Smooth muscle cell (in vitro differentiated cells): ENCODE measurements around the gene CDC16. TPM values are rescaled to one million over a fixed set of nuclear protein-coding genes. Genes with fewer than 3 reads are reported as not detected.

Experiments
- DNase-seq: peaks from one replicate; lab custom pipeline; 2025; ENCODE audit not compliant: unreplicated experiment; lab: John Stamatoyannopoulos, UW
- H2AFZ ChIP-seq: fragments of 200-600 bp; sonication (generic); 2 replicates; pipeline ENCODE4 v1.6.0; 2016; ENCODE audit warnings: antibody characterized with exemption, low read depth, mild to moderate bottlenecking
- H3F3A ChIP-seq: fragments of 200-600 bp; sonication (generic); 2 replicates; pipeline ENCODE4 v1.6.0; 2017; ENCODE audit warnings: antibody characterized with exemption, low read depth
- H3K27ac ChIP-seq: fragments of 200-600 bp; sonication (generic); 2 replicates; pipeline ENCODE4 v1.5.1; 2016; ENCODE audit warnings: low read depth, mild to moderate bottlenecking
- H3K27me3 ChIP-seq: fragments of 200-600 bp; sonication (generic); 2 replicates; pipeline ENCODE4 v1.6.1; 2016; ENCODE audit warnings: low read depth, mild to moderate bottlenecking
- H3K36me3 ChIP-seq: fragments of 200-600 bp; sonication (generic); 2 replicates; pipeline ENCODE4 v1.5.1; 2016; ENCODE audit warnings: low read depth
- H3K4me1 ChIP-seq: fragments of 200-600 bp; sonication (generic); 2 replicates; pipeline ENCODE4 v1.5.1; 2016; ENCODE audit warnings: low read depth
- H3K4me2 ChIP-seq: fragments of 200-600 bp; sonication (generic); 2 replicates; pipeline ENCODE4 v1.6.0; 2016; ENCODE audit warnings: mild to moderate bottlenecking
- H3K4me3 ChIP-seq: fragments of 200-600 bp; sonication (generic); 2 replicates; pipeline ENCODE4 v1.5.1; 2016; ENCODE audit warnings: mild to moderate bottlenecking
- H3K79me2 ChIP-seq: fragments of 200-600 bp; sonication (generic); 2 replicates; pipeline ENCODE4 v1.6.0; 2016; ENCODE audit warnings: low read depth, mild to moderate bottlenecking
- H3K9ac ChIP-seq: fragments of 200-600 bp; sonication (generic); 2 replicates; pipeline ENCODE4 v1.6.0; 2016; ENCODE audit warnings: low read depth
- H3K9me3 ChIP-seq: fragments of 200-600 bp; sonication (generic); replicated peaks from 2 replicates; pipeline ENCODE4 v1.5.1; 2016; ENCODE audit warnings: low read depth
- H4K20me1 ChIP-seq: fragments of 200-600 bp; sonication (generic); 2 replicates; pipeline ENCODE4 v1.6.0; 2016; ENCODE audit warnings: low read depth
- WGBS: methylation state at CpG from one replicate; pipeline ENCODE4 v1.1.7; 2016; ENCODE audit warnings: low lambda C conversion rate; 5-methylcytosine and 5-hydroxymethylcytosine counted together
- polyA plus RNA-seq: library from polyadenylated mRNA; unstranded; fragments of >200 nt; fragmentation: Nextera tagmentation; extraction: Ambion mirVana; gene quantifications from 2 replicates; pipeline ENCODE4 v1.2.1, GENCODE V29; 2016
- total RNA-seq: library from RNA; depleted of rRNA; stranded (reverse); fragments of >200 nt; gene quantifications from 2 replicates; pipeline ENCODE4 v1.2.3, GENCODE V29; 2014
- TF ChIP-seq, protein P1 (sequence below): fragments of 200-600 bp; sonication (generic); IDR thresholded peaks from 2 replicates; pipeline ENCODE4 v1.5.1; 2017; ENCODE audit warnings: borderline replicate concordance, mild to moderate bottlenecking, antibody characterized with exemption; ENCODE audit not compliant: insufficient read depth, poor library complexity, severe bottlenecking

CDC16 gene
- total and polyA plus RNA-seq, 2 experiments from 2014 or later, result 31.5 to 43.8 TPM

DNA sequence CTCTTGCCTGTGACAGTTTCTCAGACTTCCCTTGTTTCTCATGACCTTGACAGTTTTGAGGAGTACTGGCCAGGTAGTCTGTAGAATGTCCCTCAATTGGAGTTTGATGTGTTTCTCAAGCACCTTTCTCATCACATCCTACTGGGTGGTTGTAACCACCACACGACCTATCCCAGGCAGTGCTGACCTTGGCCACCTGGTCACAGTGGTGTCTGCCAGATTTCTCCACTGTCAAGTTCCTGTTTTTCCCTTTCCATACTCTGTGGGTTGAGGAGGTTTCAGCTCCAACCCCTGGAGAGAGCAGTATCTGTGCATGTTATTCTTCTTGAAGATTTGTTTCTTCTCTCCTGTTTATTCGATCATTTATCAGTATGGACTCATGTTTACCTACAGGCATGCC lies 38.3 kb downstream of the CDC16 start:
- H3K9me3 ChIP-seq, result no peaks in the 10 kb centered on the region
- H4K20me1 ChIP-seq, result no peaks in the 10 kb centered on the region
- H3K27me3 ChIP-seq, result no peaks in the 10 kb centered on the region
- H3K36me3 ChIP-seq, result peaks cover 18% of the 10 kb centered on the region
- H3K27ac ChIP-seq, result no peak overlapping the region
- no peaks in the 10 kb centered on the region for H3F3A ChIP-seq
- DNase-seq, result no peak
- H3K9ac ChIP-seq, result no peak overlapping the region
- no peaks in the 10 kb centered on the region for H3K79me2 ChIP-seq
- H2AFZ ChIP-seq, result no peak overlapping the region
- TF ChIP-seq, protein P1, sequence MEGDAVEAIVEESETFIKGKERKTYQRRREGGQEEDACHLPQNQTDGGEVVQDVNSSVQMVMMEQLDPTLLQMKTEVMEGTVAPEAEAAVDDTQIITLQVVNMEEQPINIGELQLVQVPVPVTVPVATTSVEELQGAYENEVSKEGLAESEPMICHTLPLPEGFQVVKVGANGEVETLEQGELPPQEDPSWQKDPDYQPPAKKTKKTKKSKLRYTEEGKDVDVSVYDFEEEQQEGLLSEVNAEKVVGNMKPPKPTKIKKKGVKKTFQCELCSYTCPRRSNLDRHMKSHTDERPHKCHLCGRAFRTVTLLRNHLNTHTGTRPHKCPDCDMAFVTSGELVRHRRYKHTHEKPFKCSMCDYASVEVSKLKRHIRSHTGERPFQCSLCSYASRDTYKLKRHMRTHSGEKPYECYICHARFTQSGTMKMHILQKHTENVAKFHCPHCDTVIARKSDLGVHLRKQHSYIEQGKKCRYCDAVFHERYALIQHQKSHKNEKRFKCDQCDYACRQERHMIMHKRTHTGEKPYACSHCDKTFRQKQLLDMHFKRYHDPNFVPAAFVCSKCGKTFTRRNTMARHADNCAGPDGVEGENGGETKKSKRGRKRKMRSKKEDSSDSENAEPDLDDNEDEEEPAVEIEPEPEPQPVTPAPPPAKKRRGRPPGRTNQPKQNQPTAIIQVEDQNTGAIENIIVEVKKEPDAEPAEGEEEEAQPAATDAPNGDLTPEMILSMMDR, result no peak
- no peaks in the 10 kb centered on the region for H3K4me1 ChIP-seq
- H3K4me3 ChIP-seq, result no peak overlapping the region
- WGBS, result 95% methylated on average over 2 of the region's 2 CpGs
- H3K4me2 ChIP-seq, result no peak overlapping the region

DNA sequence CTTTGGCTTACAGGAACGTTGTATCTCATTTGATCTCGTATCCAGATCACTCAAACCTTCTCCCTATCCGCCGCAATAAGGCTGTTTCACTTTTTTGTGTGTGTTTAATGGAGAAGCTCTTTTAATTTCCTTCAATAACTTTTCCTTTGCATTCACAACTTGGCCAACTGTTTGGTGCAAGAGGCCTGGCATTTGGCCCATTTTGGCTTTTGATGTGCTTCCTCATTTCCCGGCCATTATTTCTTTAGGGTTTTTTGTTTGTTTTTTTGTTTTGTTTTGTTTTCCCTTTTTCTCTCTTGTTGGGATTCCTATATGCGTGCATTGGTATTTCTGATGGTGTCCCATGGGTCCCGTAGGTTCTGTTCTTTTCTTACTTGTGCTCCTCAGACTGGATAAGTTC lies 40.6 kb downstream of the CDC16 start:
- H3K36me3 ChIP-seq, result peaks cover 10% of the 10 kb centered on the region
- 98% methylated on average over 7 of the region's 7 CpGs for WGBS
- DNase-seq, result no peak

DNA sequence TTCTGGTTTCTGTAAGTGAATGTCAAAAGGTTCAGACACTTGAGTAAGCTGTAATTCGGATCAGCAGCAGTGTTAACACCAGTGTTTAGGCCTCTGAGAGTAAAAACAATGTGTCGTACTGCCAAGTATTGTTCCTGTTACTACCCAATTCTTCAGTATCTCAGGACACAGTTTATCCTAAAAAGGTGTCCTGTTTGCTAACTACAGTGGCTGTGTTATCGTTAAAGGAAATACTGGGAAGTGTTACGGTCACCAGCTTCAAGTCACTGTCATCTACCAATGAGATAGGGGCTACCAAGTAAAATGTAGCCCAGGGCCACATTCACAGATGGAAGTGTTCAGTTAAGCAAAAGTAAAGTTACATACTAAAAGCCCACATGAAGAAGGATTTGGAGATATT lies 44.4 kb downstream of the CDC16 start:
- H3K9me3 ChIP-seq, result no peaks in the 10 kb centered on the region
- H2AFZ ChIP-seq, result no peak overlapping the region
- 89% methylated on average over 4 of the region's 4 CpGs for WGBS
- no peak overlapping the region for H3K4me2 ChIP-seq
- peaks cover 18% of the 10 kb centered on the region for H3F3A ChIP-seq
- TF ChIP-seq, protein P1, result no peak
- H3K4me1 ChIP-seq, result peaks cover 20% of the 10 kb centered on the region
- H3K27ac ChIP-seq, result peak overlapping the region; percentile 99
- no peak for DNase-seq
- H3K79me2 ChIP-seq, result peaks cover 20% of the 10 kb centered on the region
- H3K4me3 ChIP-seq, result no peak overlapping the region
- no peaks in the 10 kb centered on the region for H3K36me3 ChIP-seq
- no peaks in the 10 kb centered on the region for H3K27me3 ChIP-seq
- H4K20me1 ChIP-seq, result peaks cover 4% of the 10 kb centered on the region
- no peak overlapping the region for H3K9ac ChIP-seq

More for the DNA sequence above, 40.6 kb downstream of the CDC16 start:
- Histone ChIP-seq H3K9ac (no peak overlapping the region), H2AFZ (no peak overlapping the region), H3K4me1 (peaks cover 7% of the 10 kb centered on the region), H3K4me3 (no peak overlapping the region), H3K79me2 (no peaks in the 10 kb centered on the region), H3K27ac (no peak overlapping the region), H3K27me3 (no peaks in the 10 kb centered on the region), H3K9me3 (no peaks in the 10 kb centered on the region), H4K20me1 (no peaks in the 10 kb centered on the region), H3F3A (peaks cover 14% of the 10 kb centered on the region), H3K4me2 (no peak overlapping the region)
- TF ChIP-seq, protein P1, result no peak

DNA sequence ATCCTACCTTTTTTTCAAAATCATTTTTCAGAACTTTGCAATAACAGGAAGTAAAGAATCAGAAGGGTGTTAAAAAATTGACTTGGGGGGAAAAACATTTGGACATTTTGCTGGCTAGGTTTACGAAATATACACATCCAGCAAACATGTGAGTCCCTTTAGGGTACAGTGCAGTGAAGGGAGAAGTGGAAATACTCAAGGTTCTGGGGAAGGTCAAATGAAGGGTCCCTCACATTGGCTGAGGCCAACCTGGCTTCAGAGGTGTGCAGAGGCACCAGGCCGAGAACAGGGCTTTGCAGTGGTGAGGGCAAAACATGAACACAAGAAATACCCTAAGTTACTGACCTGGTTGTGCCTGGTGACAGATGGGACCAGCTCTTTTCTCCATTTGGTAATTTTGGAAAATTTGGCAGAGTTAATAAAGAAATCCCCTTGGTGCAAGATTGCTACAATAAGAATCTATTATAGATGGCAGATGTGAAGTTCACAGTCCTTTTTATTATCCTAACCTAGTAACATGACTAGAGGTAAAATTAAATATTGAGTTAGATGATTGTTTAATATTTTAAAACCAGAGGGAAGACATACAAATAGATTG lies 45.2 kb downstream of the CDC16 start:
- peaks cover 27% of the 10 kb centered on the region for H3K79me2 ChIP-seq
- H2AFZ ChIP-seq, result no peak overlapping the region
- 95% methylated on average over 2 of the region's 2 CpGs for WGBS
- H3K9me3 ChIP-seq, result no peaks in the 10 kb centered on the region
- peaks cover 20% of the 10 kb centered on the region for H3K4me1 ChIP-seq
- H3K9ac ChIP-seq, result no peak overlapping the region
- peaks cover 18% of the 10 kb centered on the region for H3F3A ChIP-seq
- peaks cover 4% of the 10 kb centered on the region for H4K20me1 ChIP-seq
- H3K27me3 ChIP-seq, result no peaks in the 10 kb centered on the region
- TF ChIP-seq, protein P1, result no peak
- H3K4me3 ChIP-seq, result peak overlapping the region; percentile 70
- no peak for DNase-seq
- H3K4me2 ChIP-seq, result peak overlapping the region; percentile 89
- H3K27ac ChIP-seq, result peak overlapping the region; percentile 99
- no peaks in the 10 kb centered on the region for H3K36me3 ChIP-seq
